HepG2 (cell line): Measurements from ENCODE around the gene HECA. TPM values are rescaled to one million over a fixed set of nuclear protein-coding genes. Genes with fewer than 3 reads are reported as not detected.
A peak's percentile ranks its signal among the peaks of the same experiment; 100 is the strongest.

ENCODE experiments used
- ADNP ChIP-seq: sonication (generic); formaldehyde crosslinking; IDR thresholded peaks from 2 replicates; pipeline ENCODE4 v1.4.0; 2020; ENCODE audit warnings: missing genetic modification reagents
- ARID2 ChIP-seq: sonication (generic); formaldehyde crosslinking; IDR thresholded peaks from 2 replicates; pipeline ENCODE4 v1.8.1; 2022; ENCODE audit warnings: mild to moderate bottlenecking, missing genetic modification reagents, borderline replicate concordance
- ARID4A ChIP-seq: sonication (generic); formaldehyde crosslinking; IDR thresholded peaks from 2 replicates; pipeline ENCODE4 v1.5.0; 2020; ENCODE audit warnings: mild to moderate bottlenecking, missing genetic modification reagents, borderline replicate concordance
- GPN1 ChIP-seq: sonication (generic); formaldehyde crosslinking; IDR thresholded peaks from 2 replicates; pipeline ENCODE4 v1.5.1; 2020; ENCODE audit warnings: missing genetic modification reagents, borderline replicate concordance
- IRF2 ChIP-seq: IDR thresholded peaks from 2 replicates; pipeline ENCODE4 v1.6.1; 2018; ENCODE audit warnings: missing genetic modification reagents, missing compliant biosample characterization
- IRF9 ChIP-seq: sonication (generic); formaldehyde crosslinking; IDR thresholded peaks from 2 replicates; pipeline ENCODE4 v1.8.0; 2022; ENCODE audit warnings: missing genetic modification reagents, mild to moderate bottlenecking, borderline replicate concordance
- JARID2 ChIP-seq: sonication (generic); formaldehyde crosslinking; IDR thresholded peaks from 2 replicates; pipeline ENCODE4 v1.8.1; 2023; ENCODE audit warnings: missing genetic modification reagents, inconsistent platforms; ENCODE audit not compliant: insufficient replicate concordance
- KLF11 ChIP-seq: IDR thresholded peaks from 2 replicates; pipeline ENCODE4 v1.6.1; 2016; ENCODE audit warnings: missing compliant biosample characterization
- MTF1 ChIP-seq: sonication (generic); formaldehyde crosslinking; IDR thresholded peaks from 2 replicates; pipeline ENCODE4 v1.5.0; 2020; ENCODE audit warnings: missing genetic modification reagents
- NR2C2 ChIP-seq: sonication (generic); formaldehyde crosslinking; IDR thresholded peaks from 2 replicates; pipeline ENCODE4 v1.4.0; 2020; ENCODE audit warnings: missing genetic modification reagents, mild to moderate bottlenecking, moderate library complexity, borderline replicate concordance
- NR2F1 ChIP-seq, 2 experiments: fragments of 450-650 bp in 1 of 2; formaldehyde crosslinking in 1 of 2; IDR thresholded peaks; 2 replicates each; pipeline versions ENCODE4 v1.5.0 to v1.6.1; 2016 to 2020; ENCODE audit warnings: mild to moderate bottlenecking in 1 of 2, missing compliant biosample characterization in 1 of 2, missing genetic modification reagents in 1 of 2, moderate library complexity in 1 of 2
- RARG ChIP-seq: sonication (generic); formaldehyde crosslinking; IDR thresholded peaks from 2 replicates; pipeline ENCODE4 v1.4.0; 2020; ENCODE audit warnings: low read depth, mild to moderate bottlenecking, missing genetic modification reagents
- RBM39 ChIP-seq: fragments of 200-400 bp; formaldehyde crosslinking; IDR thresholded peaks from one replicate; pipeline ENCODE4 v1.6.1; 2018; ENCODE audit warnings: antibody characterized with exemption, mild to moderate bottlenecking, low read depth, low read length; ENCODE audit not compliant: poor library complexity, severe bottlenecking
- RERE ChIP-seq: IDR thresholded peaks from 2 replicates; pipeline ENCODE4 v1.6.1; 2016; ENCODE audit warnings: low read depth, missing genetic modification reagents, missing compliant biosample characterization
- RFX5 ChIP-seq: IDR thresholded peaks from 2 replicates; pipeline ENCODE4 v1.6.1; 2011; ENCODE audit warnings: low read depth, low read length, improper control_type of control experiment
- SIX4 ChIP-seq: sonication (generic); formaldehyde crosslinking; IDR thresholded peaks from 2 replicates; pipeline ENCODE4 v1.4.0; 2020; ENCODE audit warnings: missing genetic modification reagents
- ZFP82 ChIP-seq: sonication (generic); formaldehyde crosslinking; IDR thresholded peaks from 2 replicates; pipeline ENCODE4 v1.5.1; 2020; ENCODE audit warnings: mild to moderate bottlenecking, missing genetic modification reagents, borderline replicate concordance
- ZKSCAN1 ChIP-seq: fragments of 150-350 bp; IDR thresholded peaks from 2 replicates; pipeline ENCODE4 v1.6.1; 2014; ENCODE audit warnings: low read length
- ZNF768 ChIP-seq: sonication (generic); formaldehyde crosslinking; IDR thresholded peaks from 2 replicates; pipeline ENCODE4 v1.4.0; 2020; ENCODE audit warnings: missing genetic modification reagents
- polyA plus RNA-seq, 8 experiments: library from polyadenylated mRNA; depleted of rRNA in 3 of 8; stranded (reverse) in 7 of 8; unstranded in 1 of 8; fragments of >200 nt; fragmentation: Illumina TruSeq in 4 of 8; extraction: Trizol in 4 of 8; gene quantifications; 2 replicates each; pipeline versions ENCODE4 v1.2.1 to v1.2.3, GENCODE V29; 2011 to 2016; ENCODE audit warnings: low read depth in 4 of 8, missing spikeins in 1 of 8, mixed read lengths in 1 of 8; ENCODE audit not compliant: insufficient read depth in 1 of 8
- total RNA-seq, 5 experiments: library from RNA; depleted of rRNA; stranded (reverse); fragments of >200 nt; fragmentation: Illumina TruSeq; extraction: Trizol; gene quantifications; 2 replicates each; pipeline ENCODE4 v1.2.3, GENCODE V29; 2016; ENCODE audit warnings: low read depth in 1 of 5

The HECA gene
- total and polyA plus RNA-seq, 2 of the 13 experiments (the other 11 are each of a cell fraction or from before 2014, with no cell fraction given) = 0.18 to 0.49 TPM

- TF ChIP-seq ARID4A (CRISPR knock-in tag) (peak; percentile 20; the same call in 1 of the 2 replicates), NR2C2 (no peak), RERE (no peak), SIX4 (CRISPR knock-in tag) (no peak), IRF2 (no peak), ZNF768 (0 out of 2 replicates have a peak, but pooled peaks have one; percentile 7), ARID2 (CRISPR knock-in tag) (no peak), MTF1 (CRISPR knock-in tag) (no peak), RARG (CRISPR knock-in tag) (no peak), RFX5 (peak; percentile 45; the same call in 1 of the 2 replicates), NR2F1 (CRISPR knock-in tag; IDR thresholded peaks at IDR 0.05) (no peak), IRF9 (CRISPR knock-in tag) (no peak), GPN1 (CRISPR knock-in tag) (0 out of 2 replicates have a peak, but pooled peaks have one; percentile 59), RBM39 (peak; percentile 65), ZFP82 (CRISPR knock-in tag) (no peak), ZKSCAN1 (no peak), JARID2 (no peak), ADNP (CRISPR knock-in tag) (no peak), KLF11 (CRISPR knock-in tag) (no peak)
Observed at GRCh38 chr6:139134817-139135577, at the start of gene HECA (continued).
